Panc1 (cell line): Measurements from ENCODE around the gene HPGDS. TPM values are rescaled to one million over a fixed set of nuclear protein-coding genes. Genes with fewer than 3 reads are reported as not detected.

Experiments used
- total RNA-seq: library from RNA; stranded (reverse); gene quantifications from one replicate; pipeline ENCODE4 v1.2.1, GENCODE V29; 2021; ENCODE audit not compliant: unreplicated experiment

The HPGDS gene
- total RNA-seq, 1 experiment from 2014 or later = not detected

Other genes starting within 250 kb of the HPGDS start
- gene SMARCAD1, start 135.0 kb downstream of the HPGDS start, total RNA-seq = 20.7 TPM
- gene PDLIM5, start 109.1 kb upstream of the HPGDS start, total RNA-seq = 44.7 TPM